Activated T-cell treated with anti-CD3 and anti-CD28 coated beads, Interleukin-2, amount 50 U/mL, for 4 hours (primary cell): ENCODE data around the gene GOLGA1. TPM values are rescaled to one million over a fixed set of nuclear protein-coding genes. Genes with fewer than 3 reads are reported as not detected.
A peak's percentile ranks its signal among the peaks of the same experiment; 100 is the strongest.

ENCODE experiments used
- ATAC-seq, 2 donors: fragments of 200-7000 bp; cut with Tn5 transposase; one replicate each; pipeline ENCODE4 v1.10.0; 2021
- DNase-seq: peaks from one replicate; pipeline ENCODE4 v3.0.0-alpha.2; 2020
- H3K27me3 Mint-ChIP-seq: one replicate; pipeline ENCODE4 v1.8.0; 2021; ENCODE audit warnings: low read depth, mixed read lengths
- H3K36me3 Mint-ChIP-seq: one replicate; pipeline ENCODE4 v1.8.0; 2022; ENCODE audit warnings: mixed read lengths; ENCODE audit not compliant: insufficient read depth
- H3K4me1 Mint-ChIP-seq: one replicate; pipeline ENCODE4 v1.8.0; 2021; ENCODE audit warnings: low read depth, mixed read lengths
- H3K4me3 Mint-ChIP-seq: one replicate; pipeline ENCODE4 v1.8.0; 2021; ENCODE audit warnings: mild to moderate bottlenecking, moderate library complexity, mixed read lengths
- H3K9me3 Mint-ChIP-seq: one replicate; pipeline ENCODE4 v1.8.0; 2021; ENCODE audit warnings: mixed read lengths
- total RNA-seq, 3 donors: library from RNA; stranded (reverse); gene quantifications; one replicate each; pipeline ENCODE4 v1.2.1, GENCODE V29; 2021

Gene GOLGA1
- total RNA-seq, 3 donors from 2014 or later: 13.0 to 15.4 (median 14.0) TPM

DNA sequence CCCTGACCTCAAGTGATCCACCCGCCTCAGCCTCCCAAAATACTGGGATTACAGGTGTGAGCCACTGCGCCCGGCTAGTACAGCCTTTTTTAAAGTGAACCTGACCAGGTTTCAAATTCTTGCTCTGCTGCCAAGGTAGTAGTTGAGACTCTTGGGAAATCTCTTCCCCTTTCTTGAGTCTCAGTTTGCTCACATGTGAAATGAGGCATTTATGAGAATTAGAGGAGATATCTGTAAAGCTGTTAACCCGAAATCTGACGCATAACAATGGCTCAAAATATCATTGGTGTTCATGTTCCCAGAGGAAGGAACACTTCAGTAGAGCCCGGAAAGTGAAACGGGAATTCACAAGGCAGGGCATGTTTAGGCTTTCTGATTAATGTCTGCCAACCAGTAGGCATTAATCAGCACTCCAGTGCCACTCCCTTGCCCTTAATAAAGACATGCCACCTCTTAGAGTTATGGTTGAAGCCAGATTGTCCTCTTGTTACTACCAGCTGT lies 77.5 kb downstream of the GOLGA1 start:
- peaks cover 45% of the 10 kb centered on the region for H3K4me1 Mint-ChIP-seq
- DNase-seq (no peak), ATAC-seq (no peak)
- peak overlapping the region; percentile 32 for H3K4me3 Mint-ChIP-seq
- H3K9me3 Mint-ChIP-seq: no peaks in the 10 kb centered on the region
- peaks cover 28% of the 10 kb centered on the region for H3K36me3 Mint-ChIP-seq
- H3K27me3 Mint-ChIP-seq: no peaks in the 10 kb centered on the region

GRCh38 chr9:124861342-124862229 lies 79.3 kb downstream of the GOLGA1 start, which contains the start of the genes ARPC5L and RPL35:
TSS of gene ARPC5L (plus strand) at chr9:124862130. CDS start at chr9:124869291, 7,161 bp downstream.
TSS of gene RPL35 (minus strand) at chr9:124861957. CDS start at chr9:124861912, 45 bp downstream.
- H3K27me3 Mint-ChIP-seq: no peaks in the 10 kb centered on the region
- H3K4me3 Mint-ChIP-seq: peak within 1 kb of the TSS; percentile 96
- ATAC-seq (peak; percentile 93 to 95), DNase-seq (peak; percentile 95)
- peaks cover 51% of the 10 kb centered on the region for H3K4me1 Mint-ChIP-seq
- no peaks in the 10 kb centered on the region for H3K9me3 Mint-ChIP-seq
- peaks cover 41% of the 10 kb centered on the region for H3K36me3 Mint-ChIP-seq

DNA sequence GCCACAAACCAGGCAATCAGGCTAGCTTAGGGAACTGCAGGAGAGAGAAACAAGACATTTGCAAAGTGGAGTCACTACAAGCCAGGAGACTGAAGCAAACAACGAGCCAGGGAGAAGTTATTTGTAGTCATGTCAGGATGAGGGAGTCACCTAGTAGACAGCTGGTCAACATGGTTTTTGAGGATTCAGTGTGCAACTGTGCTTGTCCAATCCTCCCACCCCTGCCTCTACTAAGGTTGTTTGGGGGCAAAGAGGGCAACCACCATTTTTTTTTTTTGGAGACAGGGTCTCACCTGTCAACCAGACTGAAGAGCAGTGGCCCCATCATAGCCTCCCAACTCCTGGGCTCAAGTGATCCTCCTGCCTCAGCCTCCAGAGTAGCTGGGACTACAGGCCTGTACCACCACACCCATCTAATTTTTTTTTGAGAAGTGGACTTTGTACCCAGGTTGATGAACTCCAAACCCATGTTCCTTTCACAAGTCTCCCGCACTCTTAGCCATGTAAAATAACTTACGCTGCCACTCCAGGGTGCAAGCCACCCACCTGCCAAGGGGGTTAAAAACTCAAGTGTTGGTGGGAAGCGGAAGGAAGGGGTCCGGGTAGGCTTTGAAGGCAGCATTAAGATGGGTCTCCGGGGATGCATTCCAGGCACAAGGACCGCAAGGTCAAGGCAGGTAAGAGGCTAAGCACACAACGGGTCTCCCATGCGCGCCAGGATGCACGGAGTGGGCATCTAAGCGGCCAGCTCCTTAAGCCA lies 80.1 kb downstream of the GOLGA1 start:
- ATAC-seq (no peak), DNase-seq (no peak)
- Mint-ChIP-seq H3K36me3 (peaks cover 41% of the 10 kb centered on the region), H3K9me3 (no peaks in the 10 kb centered on the region), H3K4me1 (peaks cover 51% of the 10 kb centered on the region), H3K4me3 (peak overlapping the region; percentile 96), H3K27me3 (no peaks in the 10 kb centered on the region)

DNA sequence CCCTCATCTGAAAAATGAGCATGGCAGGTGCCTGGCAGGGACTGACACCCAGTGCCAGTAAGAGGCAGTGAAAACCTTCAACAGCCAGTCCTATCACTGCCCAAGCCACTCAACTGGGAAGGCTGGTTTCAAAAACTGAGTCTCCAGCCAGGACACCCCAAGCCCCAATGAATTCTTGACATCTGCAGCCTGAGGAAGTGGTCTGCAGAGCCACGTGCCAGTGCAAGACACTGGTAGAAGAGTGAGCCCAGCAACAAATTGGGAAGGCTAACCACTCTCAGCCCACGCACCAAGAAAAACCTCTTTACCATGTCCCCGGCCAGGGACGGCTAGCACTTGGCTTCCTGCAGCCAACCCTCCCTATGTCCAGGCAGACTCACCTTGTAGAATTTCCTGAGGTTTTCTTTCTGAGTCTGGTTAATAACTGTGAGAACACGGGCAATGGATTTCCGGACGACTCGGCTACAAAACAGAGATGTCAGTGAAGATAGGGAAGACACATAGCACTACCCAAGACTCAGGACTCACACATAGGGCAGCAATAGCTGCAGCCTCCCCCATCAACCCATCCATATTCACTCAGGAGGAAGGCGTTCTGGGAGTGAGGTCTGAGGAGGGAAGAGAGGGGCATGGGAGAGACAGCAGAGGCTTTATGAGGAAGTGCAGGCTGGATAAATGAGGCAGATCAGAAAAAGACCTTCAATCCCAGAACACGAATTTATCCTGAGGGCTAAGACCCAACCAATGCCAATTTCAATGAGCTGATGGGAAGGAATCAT lies 80.9 kb downstream of the GOLGA1 start:
- Mint-ChIP-seq H3K4me1 (peaks cover 51% of the 10 kb centered on the region), H3K27me3 (no peaks in the 10 kb centered on the region), H3K9me3 (no peaks in the 10 kb centered on the region), H3K4me3 (peak overlapping the region; percentile 96), H3K36me3 (peaks cover 43% of the 10 kb centered on the region)
- no peak for DNase-seq
- ATAC-seq: no peak

GRCh38 chr9:124858330-124859046 lies 82.4 kb downstream of the GOLGA1 start:
- peaks cover 43% of the 10 kb centered on the region for H3K36me3 Mint-ChIP-seq
- peaks cover 47% of the 10 kb centered on the region for H3K4me1 Mint-ChIP-seq
- H3K9me3 Mint-ChIP-seq: no peaks in the 10 kb centered on the region
- H3K27me3 Mint-ChIP-seq: no peaks in the 10 kb centered on the region
- ATAC-seq: no peak
- H3K4me3 Mint-ChIP-seq: peak overlapping the region; percentile 96
- DNase-seq: no peak

- Mint-ChIP-seq H3K36me3 (peaks cover 43% of the 10 kb centered on the region), H3K27me3 (no peaks in the 10 kb centered on the region)
Measured at GRCh38 chr9:124857533-124858162, 83.2 kb downstream of the GOLGA1 start.

DNA sequence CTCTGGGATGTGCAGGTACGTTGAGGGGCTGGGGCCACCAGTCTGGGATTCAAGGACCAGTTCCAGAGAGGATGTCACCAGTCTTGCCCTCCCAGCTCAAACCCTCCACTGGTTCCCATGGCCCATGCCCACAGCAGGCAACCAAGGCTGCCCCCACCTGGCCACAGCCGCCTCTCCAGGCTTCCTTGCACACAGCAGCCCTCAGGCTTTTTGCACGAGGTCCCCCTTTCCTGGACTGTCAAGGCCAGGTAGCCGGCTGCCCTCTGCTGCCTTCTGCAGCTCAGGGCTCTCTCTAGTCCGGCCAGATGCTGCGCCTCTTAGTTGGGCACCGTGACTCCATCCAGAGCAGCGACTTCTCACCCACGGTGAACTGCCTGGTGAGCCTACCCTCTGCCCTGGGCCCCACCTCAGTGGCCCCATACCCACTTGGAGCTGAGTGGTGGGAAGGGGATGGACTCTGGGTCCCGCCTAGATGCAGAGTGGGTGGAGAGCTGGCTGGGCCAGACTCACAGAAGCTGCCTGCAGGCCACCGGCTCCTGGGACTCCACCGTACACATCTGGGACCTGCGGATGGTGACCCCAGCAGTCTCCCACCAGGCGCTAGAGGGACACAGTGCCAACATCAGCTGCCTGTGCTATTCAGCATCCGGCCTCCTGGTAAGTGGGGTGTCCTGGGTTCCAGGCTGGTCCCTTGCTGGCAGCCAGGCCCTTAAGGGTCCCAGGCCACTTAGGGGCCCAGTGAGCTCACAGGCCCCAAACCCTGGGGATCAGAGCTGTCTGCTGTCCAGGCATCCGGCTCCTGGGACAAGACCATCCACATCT lies 84.7 kb downstream of the GOLGA1 start:
- no peak overlapping the region for H3K4me3 Mint-ChIP-seq

More at GRCh38 chr9:124857533-124858162, 83.2 kb downstream of the GOLGA1 start:
- H3K4me1 Mint-ChIP-seq: peaks cover 48% of the 10 kb centered on the region
- peak overlapping the region; percentile 59 for H3K4me3 Mint-ChIP-seq
- no peaks in the 10 kb centered on the region for H3K9me3 Mint-ChIP-seq
- DNase-seq: no peak
- no peak for ATAC-seq

GRCh38 chr9:124855566-124855943 lies 85.3 kb downstream of the GOLGA1 start:
- no peak for ATAC-seq
- Mint-ChIP-seq H3K9me3 (no peaks in the 10 kb centered on the region), H3K4me3 (no peak overlapping the region), H3K36me3 (peaks cover 35% of the 10 kb centered on the region), H3K4me1 (peaks cover 40% of the 10 kb centered on the region), H3K27me3 (peaks cover 4% of the 10 kb centered on the region)
- no peak for DNase-seq

More for the DNA sequence above, 84.7 kb downstream of the GOLGA1 start:
- Mint-ChIP-seq H3K27me3 (peaks cover 3% of the 10 kb centered on the region), H3K4me1 (peaks cover 44% of the 10 kb centered on the region), H3K36me3 (peaks cover 41% of the 10 kb centered on the region), H3K9me3 (no peaks in the 10 kb centered on the region)
- peak; percentile 7 to 9 for ATAC-seq
- DNase-seq: no peak

DNA sequence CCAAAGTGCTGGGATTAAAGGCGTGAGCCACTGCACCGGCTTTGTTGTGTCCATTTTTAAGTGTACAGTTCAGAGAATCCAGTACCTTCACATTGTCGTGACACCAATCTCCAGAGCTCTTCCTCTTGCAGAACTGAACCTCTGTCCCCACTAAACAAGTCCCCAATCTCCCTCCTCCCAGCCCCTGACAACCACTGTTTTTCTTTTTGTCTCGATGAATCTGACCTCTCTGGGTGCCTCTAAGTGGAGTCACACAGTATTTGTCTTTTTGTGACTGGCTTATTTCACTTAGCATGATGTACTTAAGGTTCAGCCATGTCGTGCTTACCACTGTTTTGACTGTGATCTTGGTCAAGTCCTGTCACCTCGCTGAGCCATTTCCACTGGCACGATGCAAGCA lies 86.1 kb downstream of the GOLGA1 start:
- DNase-seq (no peak), ATAC-seq (no peak)
- Mint-ChIP-seq H3K27me3 (peaks cover 4% of the 10 kb centered on the region), H3K36me3 (peaks cover 28% of the 10 kb centered on the region), H3K4me3 (no peak overlapping the region), H3K9me3 (no peaks in the 10 kb centered on the region), H3K4me1 (peaks cover 33% of the 10 kb centered on the region)

DNA sequence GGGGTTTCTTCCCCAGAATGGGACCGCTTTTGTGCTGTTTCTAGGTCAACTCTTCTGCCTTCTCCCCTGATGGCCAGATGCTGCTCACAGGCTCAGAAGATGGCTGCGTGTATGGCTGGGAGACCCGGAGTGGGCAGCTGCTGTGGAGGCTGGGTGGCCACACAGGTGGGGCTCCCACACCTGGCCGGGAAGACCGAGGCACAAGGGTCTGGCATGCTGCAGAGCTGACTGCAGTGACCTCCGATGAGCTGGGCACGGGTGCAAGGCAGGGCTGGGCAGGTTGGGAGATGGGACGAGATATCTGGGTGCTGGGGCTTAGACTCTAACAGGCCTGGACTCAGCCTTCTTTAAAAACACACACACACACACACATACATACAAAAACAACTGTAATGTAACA lies 86.7 kb downstream of the GOLGA1 start:
- Mint-ChIP-seq H3K4me1 (peaks cover 28% of the 10 kb centered on the region), H3K4me3 (no peak overlapping the region), H3K9me3 (no peaks in the 10 kb centered on the region), H3K27me3 (peaks cover 4% of the 10 kb centered on the region), H3K36me3 (peaks cover 22% of the 10 kb centered on the region)
- no peak for ATAC-seq
- no peak for DNase-seq

GRCh38 chr9:124853605-124854143 lies 87.2 kb downstream of the GOLGA1 start:
- Mint-ChIP-seq H3K4me1 (peaks cover 23% of the 10 kb centered on the region), H3K27me3 (peaks cover 4% of the 10 kb centered on the region), H3K9me3 (no peaks in the 10 kb centered on the region), H3K4me3 (peak overlapping the region; percentile 66), H3K36me3 (peaks cover 18% of the 10 kb centered on the region)
- DNase-seq (no peak), ATAC-seq (no peak)

GRCh38 chr9:124852829-124853531 lies 87.9 kb downstream of the GOLGA1 start, which contains the start of gene WDR38:
TSS of gene WDR38 (plus strand) at chr9:124853460. CDS start at chr9:124853532, 72 bp downstream.
- H3K9me3 Mint-ChIP-seq: no peaks in the 10 kb centered on the region
- peaks cover 14% of the 10 kb centered on the region for H3K36me3 Mint-ChIP-seq
- peaks cover 16% of the 10 kb centered on the region for H3K4me1 Mint-ChIP-seq
- DNase-seq (peak; percentile 72), ATAC-seq (peak; percentile 79 to 80)
- peak within 1 kb of the TSS; percentile 66 for H3K4me3 Mint-ChIP-seq
- H3K27me3 Mint-ChIP-seq: peaks cover 4% of the 10 kb centered on the region
